Measurements from ENCODE around the gene GPR17.

The GPR17 gene

DNA sequence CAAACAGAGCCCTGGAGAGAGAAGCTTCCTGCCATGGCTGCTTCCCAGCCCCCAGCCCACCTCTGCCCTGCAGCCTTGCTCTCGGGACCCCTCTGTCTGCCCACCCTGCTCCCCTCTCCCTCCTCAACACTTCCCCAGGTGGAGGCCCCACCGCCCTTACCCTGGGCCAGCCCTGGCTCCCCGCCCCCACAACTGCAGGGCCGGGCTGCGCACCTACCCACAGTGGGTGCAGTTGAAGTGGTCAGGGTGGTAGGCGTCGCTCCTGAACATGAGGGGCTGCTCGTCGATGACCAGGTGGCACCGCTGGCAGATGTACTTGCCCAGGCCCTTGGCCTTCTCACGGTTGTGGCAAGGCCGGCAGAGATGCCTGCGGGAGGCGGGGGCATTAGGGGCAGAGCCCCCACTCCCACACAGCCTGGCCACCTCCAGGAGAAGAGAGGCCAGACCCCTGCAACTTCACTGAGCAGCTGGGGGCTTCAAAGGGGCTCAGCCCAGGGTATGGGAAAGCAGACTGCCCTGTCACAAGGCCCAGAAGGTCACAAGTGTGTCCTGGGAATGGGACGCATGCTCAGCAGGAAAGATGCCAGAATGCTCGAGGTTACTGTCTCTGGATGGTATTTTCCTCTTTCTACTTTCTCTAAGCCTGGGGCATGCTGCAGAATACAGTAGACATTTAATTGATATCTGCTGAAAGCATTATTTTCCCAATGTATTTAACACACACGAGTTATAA lies 3.1 kb upstream of the GPR17 start:
- no peak for DNase-seq

- DNase-seq = no peak
Measured at GRCh38 chr2:127643439-127644065, 2.4 kb upstream of the GPR17 start.

- DNase-seq = no peak
Measured at GRCh38 chr2:127644066-127645025, 1.6 kb upstream of the GPR17 start.

DNA sequence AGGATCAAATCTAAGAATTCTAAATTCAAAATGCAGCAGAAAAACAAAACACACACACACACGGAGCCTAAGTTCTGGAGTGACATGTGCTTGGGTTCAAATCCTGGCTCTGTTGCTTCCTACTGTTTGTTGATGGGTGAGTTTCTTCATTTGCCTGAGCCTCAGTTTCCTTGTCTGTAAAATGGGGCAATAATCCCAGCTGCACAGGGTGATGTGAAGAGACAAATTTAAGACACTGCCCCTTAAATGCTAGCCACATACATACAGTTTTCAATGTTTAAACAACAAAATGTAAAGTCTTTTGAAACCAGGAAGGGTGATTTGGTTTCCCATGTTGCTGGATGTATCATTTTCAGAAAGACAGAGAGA lies 943 bp upstream of the GPR17 start:
- DNase-seq = no peak

DNA sequence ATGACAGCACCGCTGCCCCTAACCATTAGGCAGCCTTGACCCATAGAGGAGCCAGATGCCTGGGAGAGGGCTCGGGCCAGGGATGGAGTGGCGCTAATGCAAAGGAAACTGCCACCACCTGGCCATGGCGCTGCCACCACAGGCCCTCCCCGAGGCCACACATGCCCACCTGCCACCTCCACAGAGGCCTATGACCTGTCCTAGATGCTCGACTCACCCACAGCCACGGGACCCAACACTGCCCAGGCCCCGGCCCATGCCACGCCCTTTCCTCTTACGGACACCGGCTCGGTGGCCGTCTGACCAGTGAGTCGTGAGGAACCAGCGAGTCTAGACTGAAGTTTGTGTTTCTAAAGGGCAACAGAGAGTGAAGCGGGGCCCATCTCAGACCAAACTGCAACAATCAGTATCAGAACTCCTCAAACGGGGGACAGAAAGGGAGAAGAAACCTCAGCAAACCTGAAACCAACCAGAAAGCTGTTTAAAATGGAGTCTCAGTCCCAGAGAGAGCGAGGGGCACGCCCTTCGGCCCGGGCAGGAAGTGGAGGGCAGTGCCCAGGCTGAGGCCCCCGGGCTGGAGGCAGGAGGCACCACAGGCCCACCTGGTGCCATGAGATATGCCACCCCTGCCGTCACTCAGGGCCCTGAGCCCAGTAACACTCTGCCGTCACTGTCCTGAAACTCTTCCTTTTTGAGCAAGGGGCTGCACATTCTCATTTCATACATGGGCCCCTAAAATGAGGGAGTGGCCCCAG lies 711 bp downstream of the GPR17 start:
- DNase-seq = no peak

GRCh38 chr2:127647242-127648190 lies 1.6 kb downstream of the GPR17 start:
- DNase-seq = no peak

DNA sequence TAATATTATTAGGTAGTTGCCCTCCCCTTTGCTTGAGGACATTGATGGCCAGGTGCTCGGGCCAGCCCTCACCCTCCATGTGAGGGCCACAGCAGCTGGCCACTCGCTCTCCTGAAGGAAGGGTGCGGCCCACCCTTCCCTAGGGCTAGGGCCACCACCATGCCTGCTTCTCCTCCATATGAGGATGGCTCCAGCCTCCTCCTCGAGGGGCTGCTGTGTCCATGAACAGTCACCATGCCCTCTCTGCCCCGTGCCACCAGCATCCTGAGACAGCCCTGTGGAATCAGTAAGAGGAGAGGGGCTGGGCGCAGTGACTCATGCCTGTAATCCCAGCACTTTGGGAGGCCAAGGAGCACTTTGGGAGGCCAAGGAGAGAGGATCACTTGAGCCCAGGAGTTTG lies 2.4 kb downstream of the GPR17 start:
- DNase-seq = no peak

- no peak for DNase-seq
Measured at GRCh38 chr2:127649100-127649611, 3.2 kb downstream of the GPR17 start.

DNA sequence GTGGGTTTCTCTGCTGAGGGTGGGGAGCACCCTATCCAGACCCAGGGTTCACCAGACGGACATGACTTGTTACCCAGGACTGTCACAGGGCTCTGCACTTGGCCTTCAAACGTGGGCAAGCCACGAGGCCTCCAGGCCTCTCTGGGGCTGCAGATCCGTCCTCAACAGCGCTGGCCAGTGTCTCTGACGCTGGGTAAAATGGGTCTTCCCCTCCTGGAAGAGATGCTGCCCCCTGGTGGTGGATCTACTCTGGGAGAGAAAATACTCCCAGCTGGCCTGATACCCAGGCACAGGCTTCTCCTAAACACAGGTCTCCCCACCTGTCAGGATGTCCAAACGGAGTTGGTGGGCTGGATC lies 3.7 kb downstream of the GPR17 start:
- peak; percentile 74 for DNase-seq

GRCh38 chr2:127650041-127650784 lies 4.3 kb downstream of the GPR17 start:
- no peak for DNase-seq

DNA sequence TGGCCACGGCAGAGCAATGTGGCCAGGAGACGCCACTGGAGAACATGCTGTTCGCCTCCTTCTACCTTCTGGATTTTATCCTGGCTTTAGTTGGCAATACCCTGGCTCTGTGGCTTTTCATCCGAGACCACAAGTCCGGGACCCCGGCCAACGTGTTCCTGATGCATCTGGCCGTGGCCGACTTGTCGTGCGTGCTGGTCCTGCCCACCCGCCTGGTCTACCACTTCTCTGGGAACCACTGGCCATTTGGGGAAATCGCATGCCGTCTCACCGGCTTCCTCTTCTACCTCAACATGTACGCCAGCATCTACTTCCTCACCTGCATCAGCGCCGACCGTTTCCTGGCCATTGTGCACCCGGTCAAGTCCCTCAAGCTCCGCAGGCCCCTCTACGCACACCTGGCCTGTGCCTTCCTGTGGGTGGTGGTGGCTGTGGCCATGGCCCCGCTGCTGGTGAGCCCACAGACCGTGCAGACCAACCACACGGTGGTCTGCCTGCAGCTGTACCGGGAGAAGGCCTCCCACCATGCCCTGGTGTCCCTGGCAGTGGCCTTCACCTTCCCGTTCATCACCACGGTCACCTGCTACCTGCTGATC lies 4.9 kb downstream of the GPR17 start:
- DNase-seq = no peak

DNA sequence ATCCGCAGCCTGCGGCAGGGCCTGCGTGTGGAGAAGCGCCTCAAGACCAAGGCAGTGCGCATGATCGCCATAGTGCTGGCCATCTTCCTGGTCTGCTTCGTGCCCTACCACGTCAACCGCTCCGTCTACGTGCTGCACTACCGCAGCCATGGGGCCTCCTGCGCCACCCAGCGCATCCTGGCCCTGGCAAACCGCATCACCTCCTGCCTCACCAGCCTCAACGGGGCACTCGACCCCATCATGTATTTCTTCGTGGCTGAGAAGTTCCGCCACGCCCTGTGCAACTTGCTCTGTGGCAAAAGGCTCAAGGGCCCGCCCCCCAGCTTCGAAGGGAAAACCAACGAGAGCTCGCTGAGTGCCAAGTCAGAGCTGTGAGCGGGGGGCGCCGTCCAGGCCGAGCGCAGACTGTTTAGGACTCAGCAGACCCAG lies 5.4 kb downstream of the GPR17 start:
- no peak for DNase-seq

- DNase-seq = peak; percentile 64
Measured at GRCh38 chr2:127651971-127652550, 6.1 kb downstream of the GPR17 start.

GRCh38 chr2:127652786-127653357 lies 6.9 kb downstream of the GPR17 start:
- DNase-seq = no peak

DNA sequence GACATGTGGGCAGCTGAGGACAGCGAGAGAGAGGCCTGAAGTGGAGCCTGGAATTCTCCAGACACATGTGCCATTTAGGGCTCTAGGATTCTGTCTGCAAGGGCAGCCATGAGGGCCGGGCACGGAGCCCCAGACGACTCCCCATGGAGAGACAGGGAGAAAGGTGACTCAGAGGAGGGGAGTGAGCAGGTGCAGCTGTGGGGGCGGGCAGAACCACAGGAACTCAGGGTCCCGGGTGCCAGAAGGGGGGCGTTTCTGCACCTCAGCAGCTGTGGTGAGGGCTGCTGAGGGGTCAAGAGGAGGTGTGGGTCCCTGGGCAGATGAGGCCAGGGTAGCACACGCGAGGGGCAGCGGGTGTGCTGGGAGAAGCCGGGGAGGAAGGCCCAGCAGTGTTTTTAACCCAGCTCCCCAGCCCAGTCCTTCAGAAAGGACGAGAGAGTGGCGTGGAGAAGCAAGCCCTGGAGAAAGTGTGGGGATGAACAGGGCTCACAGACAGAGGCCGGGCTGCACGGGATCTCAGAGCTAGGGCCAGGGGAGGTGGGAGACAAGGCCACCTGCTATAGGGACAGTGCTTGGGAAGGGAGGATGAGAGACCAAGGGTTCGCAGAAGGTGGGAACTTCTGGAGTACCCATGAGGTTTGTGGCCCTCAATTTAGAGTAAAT lies 7.6 kb downstream of the GPR17 start:
- no peak for DNase-seq

DNA sequence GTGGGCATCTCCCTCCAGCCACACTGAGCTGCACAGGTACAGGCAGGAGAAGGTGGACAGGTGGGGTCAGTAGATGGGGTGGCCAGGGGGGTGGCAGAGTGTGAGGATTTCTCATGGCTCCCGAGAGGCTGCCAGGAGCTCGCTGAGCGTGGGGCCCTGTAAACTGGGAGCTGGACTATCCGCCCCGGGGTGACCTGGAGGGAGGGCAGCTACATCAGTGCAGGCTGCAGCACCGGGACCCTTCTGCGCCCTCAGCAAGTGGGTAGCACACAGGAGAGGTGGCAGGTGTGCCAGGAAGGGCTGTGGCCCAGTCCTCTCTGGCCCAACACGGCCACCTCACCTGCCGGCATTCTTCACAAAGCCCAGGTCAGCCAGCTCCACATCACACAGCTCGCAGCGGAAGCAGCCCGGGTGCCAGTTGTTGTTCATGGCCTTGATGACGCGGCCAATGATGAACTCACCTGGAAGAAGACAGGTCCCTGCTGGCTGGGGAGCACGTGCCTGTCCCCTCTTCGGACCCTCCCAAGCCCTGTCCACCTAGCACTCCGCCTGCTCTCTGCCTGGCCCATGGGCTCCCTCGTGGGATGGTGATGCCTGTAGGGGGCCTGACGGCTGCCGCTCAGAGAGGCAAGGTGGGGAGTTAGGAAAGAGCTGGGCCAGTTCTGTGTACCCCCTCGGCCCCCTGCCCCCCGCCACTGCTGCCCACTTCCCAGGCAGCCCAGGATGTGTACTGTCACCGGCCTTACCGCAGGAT lies 8.3 kb downstream of the GPR17 start:
- no peak for DNase-seq

GRCh38 chr2:127654838-127655175 lies 8.9 kb downstream of the GPR17 start:
- DNase-seq = no peak

Measured in left hindlimb (tissue), 1 donor.